H9 (cell line): Measurements from ENCODE around the gene MTMR3. TPM values are rescaled to one million over a fixed set of nuclear protein-coding genes. Genes with fewer than 3 reads are reported as not detected.

Source experiments
- DNase-seq: peaks from one replicate; pipeline ENCODE4 v3.0.0-alpha.2; 2017
- H2AFZ ChIP-seq: one replicate; pipeline ENCODE4 v1.6.1; 2013; ENCODE audit warnings: mild to moderate bottlenecking, low read length, control low read depth, moderate library complexity
- H2AK5ac ChIP-seq: 2 replicates; pipeline ENCODE4 v1.6.1; 2013; ENCODE audit warnings: low read length, control low read depth, mixed read lengths; ENCODE audit not compliant: insufficient read length
- H2BK120ac ChIP-seq: one replicate; pipeline ENCODE4 v1.6.1; 2013; ENCODE audit warnings: low read depth, mild to moderate bottlenecking, low read length, control low read depth, inconsistent platforms; ENCODE audit not compliant: poor library complexity, severe bottlenecking
- H2BK12ac ChIP-seq: 2 replicates; pipeline ENCODE4 v1.6.1; 2013; ENCODE audit warnings: low read length, control low read depth, mixed read lengths, low read depth; ENCODE audit not compliant: insufficient read length
- H2BK15ac ChIP-seq: 2 replicates; pipeline ENCODE4 v1.6.1; 2013; ENCODE audit warnings: low read depth, low read length, control low read depth
- H2BK20ac ChIP-seq: one replicate; pipeline ENCODE4 v1.6.1; 2013; ENCODE audit warnings: low read depth, mild to moderate bottlenecking, low read length, control low read depth, inconsistent platforms; ENCODE audit not compliant: poor library complexity, severe bottlenecking
- H2BK5ac ChIP-seq: 2 replicates; pipeline ENCODE4 v1.6.1; 2013; ENCODE audit warnings: low read length, control low read depth, mixed read lengths; ENCODE audit not compliant: insufficient read length
- H3K14ac ChIP-seq: 2 replicates; pipeline ENCODE4 v1.6.1; 2013; ENCODE audit warnings: low read length, control low read depth; ENCODE audit not compliant: insufficient read depth
- H3K18ac ChIP-seq: 2 replicates; pipeline ENCODE4 v1.6.1; 2013; ENCODE audit warnings: low read depth, mild to moderate bottlenecking, mixed read lengths, low read length, control low read depth; ENCODE audit not compliant: insufficient read length
- H3K23ac ChIP-seq: 2 replicates; pipeline ENCODE4 v1.6.1; 2013; ENCODE audit warnings: low read length, control low read depth, mixed read lengths, low read depth; ENCODE audit not compliant: insufficient read length
- H3K23me2 ChIP-seq: 2 replicates; pipeline ENCODE4 v1.6.1; 2013; ENCODE audit warnings: low read depth, mild to moderate bottlenecking, mixed read lengths, low read length, control low read depth; ENCODE audit not compliant: insufficient read length, poor library complexity, severe bottlenecking
- H3K27ac ChIP-seq: 2 replicates; pipeline ENCODE4 v1.5.1; 2013; ENCODE audit warnings: low read length, control low read depth, mixed read lengths, low read depth; ENCODE audit not compliant: insufficient read length
- H3K27me3 ChIP-seq: 2 replicates; pipeline ENCODE4 v1.6.1; 2013; ENCODE audit warnings: low read length, control low read depth, inconsistent platforms; ENCODE audit not compliant: insufficient read depth
- H3K4ac ChIP-seq: 2 replicates; pipeline ENCODE4 v1.6.1; 2013; ENCODE audit warnings: low read depth, mild to moderate bottlenecking, control low read depth, inconsistent platforms, low read length, moderate library complexity
- H3K4me1 ChIP-seq: 2 replicates; pipeline ENCODE4 v1.6.1; 2013; ENCODE audit warnings: low read length, control low read depth, inconsistent platforms; ENCODE audit not compliant: insufficient read depth
- H3K4me2 ChIP-seq: 2 replicates; pipeline ENCODE4 v1.6.1; 2013; ENCODE audit warnings: low read length, control low read depth, mixed read lengths; ENCODE audit not compliant: insufficient read length, insufficient read depth
- H3K56ac ChIP-seq: 2 replicates; pipeline ENCODE4 v1.6.1; 2013; ENCODE audit warnings: low read depth, mild to moderate bottlenecking, mixed read lengths, low read length, control low read depth; ENCODE audit not compliant: insufficient read length
- H3K79me1 ChIP-seq: 2 replicates; pipeline ENCODE4 v1.6.1; 2013; ENCODE audit warnings: low read depth, mild to moderate bottlenecking, moderate library complexity, low read length, control low read depth, inconsistent platforms; ENCODE audit not compliant: insufficient read depth, poor library complexity, severe bottlenecking
- H3K79me2 ChIP-seq: 2 replicates; pipeline ENCODE4 v1.6.1; 2013; ENCODE audit warnings: low read length, control low read depth, inconsistent platforms; ENCODE audit not compliant: insufficient read depth
- H3K9ac ChIP-seq: 2 replicates; pipeline ENCODE4 v1.6.1; 2013; ENCODE audit warnings: low read length, control low read depth, mixed read lengths; ENCODE audit not compliant: insufficient read length; ENCODE audit errors: extremely low read depth
- H3K9me3 ChIP-seq: one replicate; pipeline ENCODE4 v1.6.1; 2013; ENCODE audit warnings: low read depth, low read length, inconsistent platforms; ENCODE audit not compliant: control insufficient read depth
- H3T11ph ChIP-seq: one replicate; pipeline ENCODE4 v1.6.1; 2013; ENCODE audit warnings: mild to moderate bottlenecking, low read length, control low read depth, inconsistent platforms
- H4K20me1 ChIP-seq: one replicate; pipeline ENCODE4 v1.6.1; 2013; ENCODE audit not compliant: control insufficient read depth, insufficient read length, insufficient read depth
- H4K5ac ChIP-seq: 2 replicates; pipeline ENCODE4 v1.6.1; 2013; ENCODE audit warnings: low read depth, mild to moderate bottlenecking, mixed read lengths, low read length, control low read depth; ENCODE audit not compliant: insufficient read length
- H4K8ac ChIP-seq: replicated peaks from 2 replicates; pipeline ENCODE4 v1.6.1; 2013; ENCODE audit warnings: low read length, control low read depth, mixed read lengths, low read depth; ENCODE audit not compliant: insufficient read length
- H4K91ac ChIP-seq: 2 replicates; pipeline ENCODE4 v1.6.1; 2013; ENCODE audit warnings: low read depth, mild to moderate bottlenecking, moderate library complexity, mixed read lengths, low read length, control low read depth; ENCODE audit not compliant: insufficient read length
- H3K27ac Mint-ChIP-seq, 3 experiments: 2 replicates in 2 of 3; 3 replicates in 1 of 3; pipeline ENCODE4 v1.8.0; 2020 to 2021; ENCODE audit warnings: mixed read lengths in 3 of 3, mild to moderate bottlenecking in 1 of 3, moderate library complexity in 1 of 3
- H3K27me3 Mint-ChIP-seq: 2 replicates; pipeline ENCODE4 v1.8.0; 2021; ENCODE audit warnings: low read depth, mild to moderate bottlenecking, moderate library complexity, mixed read lengths
- H3K36me3 Mint-ChIP-seq, 3 experiments: 2 replicates in 2 of 3; 3 replicates in 1 of 3; pipeline ENCODE4 v1.8.0; 2020 to 2021; ENCODE audit warnings: low read depth in 3 of 3, mixed read lengths in 3 of 3; ENCODE audit not compliant: insufficient read depth in 1 of 3
- H3K4me1 Mint-ChIP-seq, 2 experiments: 2 replicates each; pipeline ENCODE4 v1.8.0; 2020; ENCODE audit warnings: mixed read lengths in 2 of 2
- H3K4me3 Mint-ChIP-seq, 2 experiments: 2 replicates in 1 of 2; 3 replicates in 1 of 2; pipeline ENCODE4 v1.8.0; 2020 to 2021; ENCODE audit warnings: mild to moderate bottlenecking in 2 of 2, mixed read lengths in 2 of 2, moderate library complexity in 1 of 2
- H3K9me3 Mint-ChIP-seq, 2 experiments: 2 replicates in 1 of 2; 3 replicates in 1 of 2; pipeline ENCODE4 v1.8.0; 2020; ENCODE audit warnings: mild to moderate bottlenecking in 2 of 2, mixed read lengths in 2 of 2, moderate library complexity in 1 of 2
- CTCF ChIP-seq: fragments of 200-600 bp; sonication (generic); conservative IDR thresholded peaks from 3 replicates; pipeline ENCODE4 v1.8.0; 2021; ENCODE audit warnings: antibody characterized with exemption, mild to moderate bottlenecking
- WGBS: extraction: QIAGEN DNeasy Blood & Tissue Kit; methylation state at CpG from one replicate; pipeline ENCODE4 v1.1.7; 2013; ENCODE audit warnings: missing lambda C conversion rate, low lambda C conversion rate, mixed read lengths; ENCODE audit not compliant: insufficient read length; ENCODE audit errors: extremely low coverage; 5-methylcytosine and 5-hydroxymethylcytosine counted together
- total RNA-seq: library from RNA; stranded (reverse); gene quantifications from 2 replicates; pipeline ENCODE4 v1.2.1, GENCODE V29; 2021

The MTMR3 gene
- total RNA-seq, 1 experiment from 2014 or later, result 19.8 TPM

GRCh38 chr22:29885610-29886009, 2.6 kb downstream of the MTMR3 start:
- H3K36me3 Mint-ChIP-seq, result no peaks in the 10 kb centered on the region
- H2BK12ac ChIP-seq, result no peak overlapping the region

More at GRCh38 chr22:29885610-29886009, 2.6 kb downstream of the MTMR3 start:
- Mint-ChIP-seq H3K9me3 (no peaks in the 10 kb centered on the region), H3K27ac (no peak overlapping the region), H3K27me3 (peaks cover 2% of the 10 kb centered on the region; the same call in 1 of the 2 replicates), H3K4me3 (no peak overlapping the region), H3K4me1 (peaks cover 7% of the 10 kb centered on the region in 2 experiments; a peak in 3 of 4 replicates)
- Histone ChIP-seq H3K4me2 (no peak overlapping the region), H3K56ac (no peak overlapping the region), H4K91ac (no peak overlapping the region), H3K23me2 (peaks cover 2% of the 10 kb centered on the region), H3K23ac (no peak overlapping the region), H3K79me2 (peaks cover 5% of the 10 kb centered on the region; the same call in 1 of the 2 replicates), H3K4me1 (no peaks in the 10 kb centered on the region), H3K4ac (no peak overlapping the region), H2BK5ac (no peak overlapping the region), H3K27me3 (no peaks in the 10 kb centered on the region), H4K5ac (no peak overlapping the region), H3K14ac (no peak overlapping the region), H2AFZ (no peak overlapping the region), H4K20me1 (no peaks in the 10 kb centered on the region), H2BK20ac (no peak overlapping the region), H2BK15ac (no peak overlapping the region), H3K18ac (no peak overlapping the region), H4K8ac (no peak overlapping the region), H3T11ph (no peak overlapping the region), H3K79me1 (no peaks in the 10 kb centered on the region), H2BK120ac (no peak overlapping the region), H3K9ac (no peak overlapping the region), H3K9me3 (no peaks in the 10 kb centered on the region), H2AK5ac (no peak overlapping the region), H3K27ac (no peak overlapping the region)
- no peak for TF ChIP-seq CTCF
- DNase-seq, result no peak
- WGBS, result no CpG with 5 or more reads among the region's 4 CpGs
